ENCODE measurements around the gene LCNL1.
"Not testable (repeated sequence)": the region's sequence is repeated elsewhere in the genome, so short reads cannot be mapped to it uniquely, and the experiment has no call there.

The LCNL1 gene

GRCh38 chr9:136995362-136995761, 12.6 kb downstream of the LCNL1 start:
- DNase-seq: no peak

GRCh38 chr9:136995772-136996311, 13.0 kb downstream of the LCNL1 start:
- DNase-seq: no peak

- DNase-seq: no peak
These were observed 13.8 kb downstream of the LCNL1 start, which contains the start of gene CLIC3 for GRCh38 chr9:136996361-136997292. Gene CLIC3, minus strand, starts transcription at chr9:136996568. Its CDS starts 25 bp downstream, at chr9:136996543.

GRCh38 chr9:136997371-136997770, 14.6 kb downstream of the LCNL1 start:
- no peak for DNase-seq

DNA sequence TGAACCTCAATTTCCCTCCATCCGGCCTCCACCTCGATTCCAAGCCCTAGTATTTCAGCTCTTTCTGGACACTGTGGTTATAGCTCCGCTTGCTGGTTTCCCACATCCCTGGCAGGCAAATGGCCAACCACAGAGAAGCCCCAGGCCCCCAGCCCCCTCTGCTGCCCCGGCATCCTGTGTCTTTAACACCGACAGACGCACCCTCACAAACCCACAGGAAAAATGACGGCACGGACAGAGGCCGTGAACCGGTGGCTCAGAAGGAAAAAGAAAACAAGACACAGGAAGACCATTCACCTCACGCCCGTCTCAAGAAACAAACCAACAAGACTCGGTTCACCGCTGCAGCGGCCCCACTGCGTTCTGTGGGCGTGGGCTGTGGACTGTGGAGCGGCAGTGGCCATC, 15.0 kb downstream of the LCNL1 start:
- DNase-seq: no peak

DNA sequence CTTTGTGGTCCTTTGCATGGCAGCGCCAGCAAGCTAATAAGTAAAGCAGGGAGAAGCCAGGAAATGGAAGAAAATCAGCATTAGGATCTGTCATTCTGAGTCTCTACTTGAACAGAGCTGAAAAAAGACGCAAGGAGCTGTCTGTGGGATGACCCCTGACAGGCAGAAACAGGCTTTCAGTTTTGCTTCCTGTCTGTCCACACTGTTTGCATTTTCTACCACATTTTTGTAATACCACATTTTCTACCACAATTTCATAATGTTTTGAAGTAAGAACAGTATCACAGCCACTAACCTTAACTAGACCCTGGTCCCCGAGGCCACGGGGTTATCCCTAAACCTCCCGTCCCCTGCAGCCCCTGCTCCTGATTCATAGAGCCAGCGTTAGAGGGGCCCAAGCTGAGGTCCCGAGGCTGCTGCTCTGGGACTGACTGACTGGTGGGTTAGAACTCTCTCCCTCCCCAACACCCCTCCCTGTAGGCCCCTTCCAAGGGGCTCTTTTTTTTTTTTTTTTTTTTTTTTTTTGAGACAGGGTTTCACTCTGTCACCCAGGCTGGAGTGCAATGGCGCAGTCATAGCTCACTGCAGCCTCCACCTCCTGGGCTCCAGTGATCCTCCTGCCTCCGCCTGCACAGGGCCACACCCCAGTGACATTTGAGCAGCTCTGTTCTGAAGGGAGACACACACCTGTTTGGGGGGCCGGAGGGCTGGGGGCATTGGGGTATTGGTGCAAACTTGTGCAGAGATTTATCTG, 17.6 kb downstream of the LCNL1 start:
- DNase-seq: no peak

DNA sequence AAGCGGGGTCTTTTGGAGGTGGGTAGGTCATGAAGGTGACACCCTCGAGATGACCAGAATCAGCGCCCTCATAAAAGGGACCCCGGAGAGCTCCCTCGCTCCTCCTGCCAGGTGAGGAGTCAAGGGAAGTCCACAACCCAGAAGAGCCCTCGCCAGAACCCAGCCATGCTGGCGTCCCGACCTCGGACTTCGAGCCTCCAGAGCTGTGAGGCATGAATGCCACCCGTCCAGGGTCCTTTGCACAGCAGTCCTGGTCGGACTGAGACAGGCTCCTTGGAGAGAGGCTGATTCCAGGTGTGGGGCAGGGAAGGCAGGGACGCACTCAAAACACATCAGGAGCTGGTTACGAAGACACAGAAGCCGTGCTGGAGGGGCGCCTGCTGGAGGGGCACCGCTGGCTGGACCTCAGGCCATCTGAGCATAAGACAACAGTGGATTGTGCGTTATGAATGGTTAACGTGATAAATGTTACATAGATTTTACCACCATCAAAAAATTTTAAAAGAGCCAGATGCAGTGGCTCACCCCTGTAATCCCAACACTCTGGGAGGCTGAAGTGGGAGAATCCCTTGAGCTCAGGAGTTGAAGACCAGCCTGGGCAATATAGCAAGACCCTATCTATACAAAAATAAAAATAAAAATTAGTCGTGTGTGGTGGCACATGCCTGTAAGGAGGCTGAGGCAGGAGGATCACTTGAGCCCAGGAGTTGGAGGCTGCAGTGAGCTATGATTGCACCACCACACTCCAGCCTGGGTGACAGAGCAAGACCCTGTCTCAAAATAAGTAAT, 19.3 kb downstream of the LCNL1 start:
- DNase-seq: no peak

GRCh38 chr9:137002646-137003041, 19.9 kb downstream of the LCNL1 start:
- no peak for DNase-seq

DNA sequence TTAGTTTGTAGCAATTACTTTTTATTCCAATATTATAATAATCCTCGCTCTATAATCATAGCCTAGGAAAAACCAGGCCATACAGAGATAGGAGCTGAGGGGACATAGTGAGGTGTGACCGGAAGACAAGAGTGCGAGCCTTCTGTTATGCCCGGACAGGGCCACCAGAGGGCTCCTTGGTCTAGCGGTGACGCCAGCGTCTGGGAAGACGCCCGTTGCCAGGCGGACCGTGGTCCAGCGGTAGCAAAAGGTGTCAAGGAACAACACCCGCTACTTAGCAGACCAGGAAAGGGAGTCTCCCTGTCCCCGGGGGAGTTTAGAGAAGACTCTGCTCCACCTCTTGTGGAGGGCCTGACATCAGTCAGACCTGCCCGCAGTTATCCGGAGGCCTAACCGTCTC, 21.5 kb downstream of the LCNL1 start:
- DNase-seq: not testable (repeated sequence)

GRCh38 chr9:137006116-137007003, 23.6 kb downstream of the LCNL1 start:
- no peak for DNase-seq

DNA sequence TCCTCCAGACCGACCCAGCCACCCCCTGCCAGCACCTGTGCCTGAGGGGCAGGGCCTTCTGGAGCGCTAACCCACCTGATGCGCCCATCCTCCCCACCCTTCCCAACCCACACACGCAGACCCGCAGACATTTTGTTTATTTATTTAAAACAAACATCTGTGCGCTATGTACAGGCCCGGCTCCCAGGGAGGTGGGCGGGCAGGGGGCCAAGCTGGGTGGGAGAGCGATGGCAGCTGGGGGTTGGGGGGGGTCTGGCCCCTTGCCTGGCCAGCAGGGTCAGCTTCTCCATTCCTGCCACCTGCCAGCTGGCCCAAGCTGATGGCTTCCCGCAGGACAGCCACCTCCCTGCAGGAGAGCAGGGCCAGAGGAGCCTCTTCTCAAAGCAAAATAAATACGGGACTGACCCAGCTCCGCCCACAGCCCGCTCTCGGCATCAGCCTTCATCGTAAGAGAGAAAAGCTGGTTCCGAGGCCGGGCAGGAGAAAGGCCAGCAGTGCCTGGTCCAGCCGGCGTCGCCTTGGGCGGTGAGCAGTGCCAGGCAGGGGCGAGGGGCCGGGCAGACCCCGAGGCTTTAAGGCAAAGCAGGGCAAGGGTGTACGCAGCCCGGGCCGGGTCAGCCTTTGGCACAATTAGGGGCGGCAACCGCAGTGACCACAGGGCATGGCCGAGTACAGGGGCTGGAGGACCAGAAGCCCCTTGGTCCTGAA, 24.5 kb downstream of the LCNL1 start:
- DNase-seq: no peak

DNA sequence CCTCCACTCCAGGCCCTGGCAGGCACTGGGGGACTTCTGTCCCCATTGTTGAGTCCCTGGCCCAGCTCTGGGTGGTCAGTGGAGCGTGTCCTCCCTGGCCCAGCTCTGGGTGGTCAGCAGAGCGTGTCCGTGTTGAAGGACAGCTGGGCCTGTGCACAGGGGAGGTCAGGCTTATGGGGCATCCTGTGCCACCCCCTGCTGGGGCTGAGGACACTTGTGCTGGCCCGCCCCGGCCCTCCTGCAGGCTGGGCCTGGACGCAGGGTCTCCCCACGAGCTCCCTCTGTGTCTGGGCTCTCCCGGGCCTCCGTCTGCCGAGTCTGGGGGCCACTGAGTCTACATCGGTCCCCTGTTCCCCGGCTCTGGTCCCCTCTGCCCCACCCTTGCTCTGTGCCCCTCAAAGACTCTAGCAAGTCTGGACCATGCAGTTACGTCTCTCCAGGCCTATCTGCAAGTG, 25.1 kb downstream of the LCNL1 start:
- DNase-seq: no peak

DNA sequence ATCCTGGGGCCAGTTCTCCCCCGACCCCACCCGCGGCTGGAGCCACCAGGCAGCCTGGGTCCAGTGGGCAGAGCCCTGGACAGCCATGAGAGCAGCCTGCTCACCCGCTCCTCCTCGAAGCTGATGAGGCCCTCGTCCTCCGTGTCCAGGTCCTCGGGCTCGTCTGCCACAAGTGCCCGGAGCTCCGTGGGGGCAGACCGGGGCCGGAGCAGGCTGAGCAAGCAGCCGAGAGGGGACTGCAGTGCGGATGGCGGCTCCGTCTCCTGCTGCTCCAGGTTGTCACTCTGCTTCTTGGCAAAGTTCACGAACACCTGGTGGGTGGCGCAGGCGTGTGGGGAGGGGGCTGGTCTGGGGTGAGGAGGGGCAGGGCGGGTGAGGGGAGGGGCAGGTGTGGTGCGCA, 25.5 kb downstream of the LCNL1 start:
- no peak for DNase-seq

GRCh38 chr9:137009217-137009616, 26.4 kb downstream of the LCNL1 start:
- no peak for DNase-seq

DNA sequence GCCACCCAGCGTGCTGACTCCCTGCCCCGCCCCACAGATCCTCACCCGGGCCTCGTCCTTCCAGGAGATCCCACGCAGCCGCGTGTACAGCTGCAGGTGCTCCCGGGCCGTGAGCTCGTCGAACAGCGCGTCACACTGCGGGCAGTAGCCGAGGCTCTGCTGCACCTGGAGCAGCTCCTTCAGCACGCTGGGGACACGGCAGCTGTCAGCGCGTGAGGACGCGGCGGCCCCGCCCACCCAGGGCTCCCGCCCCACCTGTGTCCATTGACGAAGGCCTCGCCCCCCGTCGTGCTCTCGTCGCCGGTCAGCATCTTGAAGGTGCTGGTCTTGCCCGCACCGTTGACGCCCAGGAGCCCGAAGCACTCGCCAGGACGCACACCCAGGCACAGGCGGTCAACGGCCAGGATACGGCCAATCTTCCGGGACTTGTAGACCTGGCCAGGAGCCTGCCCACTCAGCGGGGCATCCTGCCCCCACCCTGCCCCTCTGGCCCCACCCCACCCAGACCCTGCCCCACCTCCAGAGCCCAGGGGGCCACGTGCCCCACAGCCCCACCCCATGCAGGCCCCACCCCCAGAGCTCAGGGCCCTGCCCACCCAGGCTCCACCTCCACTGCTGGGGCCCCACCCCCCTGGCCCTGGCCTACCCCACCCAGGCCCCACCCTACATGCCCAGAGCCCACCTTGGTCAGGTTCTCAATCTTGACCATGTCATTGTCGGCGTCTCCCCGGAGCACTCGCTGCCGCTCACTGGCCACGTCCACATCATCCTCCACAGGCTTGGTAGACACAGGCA, 27.3 kb downstream of the LCNL1 start:
- DNase-seq: no peak

- no peak for DNase-seq
These were observed 28.4 kb downstream of the LCNL1 start for GRCh38 chr9:137011156-137011555.

DNA sequence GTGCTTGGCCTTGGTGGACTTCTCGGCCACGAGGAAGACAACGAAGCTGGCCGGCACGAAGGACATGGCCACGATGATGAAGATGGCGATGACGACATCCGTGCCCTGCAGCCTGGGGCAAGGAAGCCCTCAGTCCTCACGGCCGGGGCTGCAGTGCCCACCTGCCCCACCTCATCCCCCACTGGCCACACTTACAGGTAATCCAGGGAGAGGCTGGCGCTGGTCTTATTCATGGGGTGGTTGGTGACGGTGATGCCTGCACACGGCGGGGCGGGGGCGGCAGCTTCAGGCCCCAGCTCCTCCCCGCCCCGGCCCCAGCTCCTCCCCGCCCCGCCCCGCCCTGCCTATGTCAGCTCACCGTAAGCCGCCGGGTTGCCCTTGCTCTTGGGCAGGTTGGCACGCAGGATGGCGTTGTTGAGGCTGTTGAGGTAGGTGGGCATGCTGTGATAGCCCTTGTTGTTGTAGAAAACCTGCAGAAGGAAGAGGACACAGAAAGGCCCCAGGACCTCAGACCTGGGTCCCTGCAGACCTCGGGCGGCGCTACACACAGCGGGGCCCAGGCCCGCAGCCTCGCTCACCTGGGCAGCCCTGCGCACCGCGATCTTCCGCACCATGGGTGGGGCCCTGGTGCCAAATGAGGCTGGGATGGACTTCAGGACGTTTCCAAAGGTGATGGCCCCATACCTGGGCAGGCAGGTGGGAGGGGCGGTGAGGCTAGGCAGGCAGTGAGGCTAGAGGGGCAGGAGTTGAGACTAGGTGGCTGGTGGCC, 29.3 kb downstream of the LCNL1 start:
- DNase-seq: no peak

DNA sequence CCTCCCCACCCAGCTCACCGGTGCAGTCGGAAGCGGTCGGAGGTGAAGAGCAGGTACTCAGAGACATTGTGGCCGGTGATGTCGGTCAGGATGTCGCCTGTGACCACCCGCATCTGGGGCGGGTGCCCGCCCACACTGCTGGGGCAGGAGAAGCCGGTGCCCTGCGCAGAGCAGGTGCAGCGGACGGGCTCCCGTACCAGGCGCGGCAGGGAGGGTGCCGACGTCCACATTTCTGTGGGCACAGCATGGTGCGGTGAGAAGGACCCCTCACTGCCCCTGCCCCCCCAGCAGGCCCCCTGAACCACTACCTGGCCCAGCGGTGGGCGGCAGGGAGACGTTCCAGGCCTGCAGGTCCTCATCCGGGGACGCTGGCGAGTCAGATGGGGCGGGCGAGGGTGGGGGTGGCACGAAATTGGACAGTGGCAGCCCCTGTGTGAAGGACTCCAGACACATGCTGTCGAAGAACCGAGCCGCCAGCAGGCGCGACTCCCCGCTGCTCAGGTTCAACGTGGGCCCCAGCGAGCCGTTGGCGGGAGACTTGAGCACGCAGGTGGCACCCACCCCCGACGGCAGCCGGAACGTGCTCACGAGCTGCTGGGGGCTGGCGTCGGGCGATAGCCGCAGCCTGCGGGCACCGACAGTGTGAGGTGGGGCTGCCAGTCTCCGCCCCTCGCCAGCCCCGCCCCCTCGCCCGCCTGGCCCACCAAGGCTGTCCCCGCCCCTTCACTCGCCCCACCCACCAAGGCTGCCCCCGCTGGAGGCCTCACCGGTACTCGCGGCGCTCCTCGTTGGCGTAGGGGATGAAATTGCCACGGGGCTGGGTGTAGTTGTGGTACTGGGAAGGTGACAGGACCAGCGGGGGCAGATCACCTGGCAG, 30.1 kb downstream of the LCNL1 start:
- no peak for DNase-seq
